Uterus (tissue), 4 donors: ENCODE results near the gene EML5. TPM values are rescaled to one million over a fixed set of nuclear protein-coding genes. Genes with fewer than 3 reads are reported as not detected.

Experiments
- DNase-seq, 2 donors: peaks; one replicate each; pipeline ENCODE4 v3.0.0-alpha.2; 2019 to 2020
- H3K27ac ChIP-seq, 2 donors: fragments of 200-600 bp; sonication (generic); 1 replicate in 1 of 2; 2 replicates in 1 of 2; pipeline ENCODE4 v1.5.1; 2016 to 2018
- H3K27me3 ChIP-seq, 2 donors: fragments of 200-600 bp; sonication (generic); one replicate each; pipeline ENCODE4 v1.5.1; 2018 to 2019; ENCODE audit warnings: control low read depth in 1 of 2
- H3K36me3 ChIP-seq, 2 donors: fragments of 200-600 bp; sonication (generic); one replicate each; pipeline ENCODE4 v1.5.1; 2019; ENCODE audit warnings: control low read depth in 1 of 2
- H3K4me1 ChIP-seq, 2 donors: fragments of 200-600 bp; sonication (generic); one replicate each; pipeline ENCODE4 v1.5.1; 2018 to 2019; ENCODE audit warnings: control low read depth in 1 of 2
- H3K4me3 ChIP-seq, 2 donors: fragments of 200-600 bp; sonication (generic); 1 replicate in 1 of 2; 2 replicates in 1 of 2; pipeline ENCODE4 v1.5.1; 2018 to 2019; ENCODE audit warnings: mild to moderate bottlenecking in 1 of 2
- H3K9me3 ChIP-seq, 2 donors: fragments of 200-600 bp; sonication (generic); one replicate each; pipeline ENCODE4 v1.5.1; 2019; ENCODE audit warnings: control low read depth in 1 of 2
- CTCF ChIP-seq, 4 experiments: fragments of 200-600 bp in 2 of 4; fragments of 450-650 bp in 2 of 4; sonication (generic) in 2 of 4; IDR thresholded peaks; one replicate each; pipeline ENCODE4 v1.5.1; 2016 to 2019; ENCODE audit warnings: antibody characterized with exemption in 4 of 4, mild to moderate bottlenecking in 2 of 4, moderate library complexity in 1 of 4
- POLR2A ChIP-seq, 2 donors: fragments of 450-650 bp; IDR thresholded peaks; one replicate each; pipeline ENCODE4 v1.6.1; 2016; ENCODE audit warnings: antibody characterized with exemption in 2 of 2, mild to moderate bottlenecking in 1 of 2, moderate library complexity in 1 of 2
- intact Hi-C: fragments of 100-400 bp; cut with DNase I; formaldehyde crosslinking; loops from one replicate; pipeline ENCODE4 v1.15.1; 2023; ENCODE audit warnings: low total_unique reads
- small RNA-seq: library from RNA; depleted of rRNA; stranded (forward); fragments of <200 nt; gene quantifications from one replicate; pipeline ENCODE3, GENCODE V24; 2016
- total RNA-seq, 4 donors: library from RNA; depleted of rRNA in 3 of 4; stranded (reverse); fragments of >200 nt in 3 of 4; gene quantifications; one replicate each; pipeline versions ENCODE4 v1.1.0 to v1.2.4, GENCODE V29; 2014 to 2023
- donor health status: DM: yes; HTN: yes; CAD: no.

EML5 gene
- total RNA-seq, 4 donors from 2014 or later, result 0.26 to 4.4 (median 2.9) TPM

- no peak overlapping the region for H3K4me3 ChIP-seq
- H3K36me3 ChIP-seq, result no peaks in the 10 kb centered on the region
- intact Hi-C loops, result no loop called here
- H3K27ac ChIP-seq, result no peak overlapping the region
- TF ChIP-seq POLR2A (IDR thresholded peaks at IDR 0.05) (no peak), CTCF (IDR thresholded peaks at IDR 0.05) (no peak)
- H3K27me3 ChIP-seq, result no peaks in the 10 kb centered on the region
- DNase-seq, result no peak
- H3K9me3 ChIP-seq, result no peaks in the 10 kb centered on the region
- no peaks in the 10 kb centered on the region for H3K4me1 ChIP-seq
Observed at GRCh38 chr14:88565427-88565826, 227.3 kb downstream of the EML5 start.

GRCh38 chr14:88563845-88564244 is 228.9 kb downstream of the EML5 start:
- Histone ChIP-seq H3K27ac (peak overlapping the region; percentile 88 to 92), H3K36me3 (no peaks in the 10 kb centered on the region), H3K27me3 (no peaks in the 10 kb centered on the region), H3K9me3 (no peaks in the 10 kb centered on the region), H3K4me1 (no peaks in the 10 kb centered on the region), H3K4me3 (peak overlapping the region; percentile 80 to 89)
- no peak for DNase-seq
- TF ChIP-seq POLR2A (IDR thresholded peaks at IDR 0.05), result no peak
- TF ChIP-seq CTCF (IDR thresholded peaks at IDR 0.05), result no peak
- intact Hi-C loops, result no loop called here

GRCh38 chr14:88562831-88563686 is 229.7 kb downstream of the EML5 start, which contains the start of gene ZC3H14:
Gene ZC3H14 (plus strand): TSS chr14:88563037. CDS start chr14:88563134, 97 bp downstream.
- TF ChIP-seq CTCF (IDR thresholded peaks at IDR 0.05), result no peak
- TF ChIP-seq POLR2A (IDR thresholded peaks at IDR 0.05), result peak; percentile 42 to 80
- no peaks in the 10 kb centered on the region for H3K27me3 ChIP-seq
- intact Hi-C loops, result no loop called here
- no peaks in the 10 kb centered on the region for H3K9me3 ChIP-seq
- peak within 1 kb of the TSS; percentile 88 to 92 for H3K27ac ChIP-seq
- peak within 1 kb of the TSS; percentile 80 to 89 for H3K4me3 ChIP-seq
- H3K4me1 ChIP-seq, result no peaks in the 10 kb centered on the region
- peak; percentile 73 to 88 for DNase-seq
- H3K36me3 ChIP-seq, result no peaks in the 10 kb centered on the region

- Histone ChIP-seq H3K27me3 (no peaks in the 10 kb centered on the region), H3K27ac (peak overlapping the region; percentile 88 to 92), H3K36me3 (no peaks in the 10 kb centered on the region), H3K4me3 (peak overlapping the region; percentile 80 to 89), H3K9me3 (no peaks in the 10 kb centered on the region), H3K4me1 (no peaks in the 10 kb centered on the region)
- DNase-seq, result no peak
- TF ChIP-seq POLR2A (IDR thresholded peaks at IDR 0.05), result no peak
- intact Hi-C loops, result no loop called here
Observed at GRCh38 chr14:88562532-88562830, 230.3 kb downstream of the EML5 start.

Small RNAs within 50 kb of the gene (small RNA-seq; reads per million reads assigned to genes)
- gene RF00019 (not detected), gene RNU4-92P (not detected)

Other genes with a start within 250 kb of the EML5 start
- gene PTPN21, start 237.9 kb downstream of the EML5 start, total RNA-seq, result 10 to 100 TPM in 3 of 4 donors, 1 to 10 TPM in 1; 6.5 to 37.7 (median 19.0) TPM
- 10 to 100 TPM; 40.9 to 96.2 (median 69.7) TPM for gene ZC3H14, start 229.9 kb downstream of the EML5 start, total RNA-seq
- 100 to 1,000 TPM in 1 of 4 donors, 10 to 100 TPM in 2, 1 to 10 TPM in 1; 9.7 to 340 (median 31.7) TPM for gene TTC8, start 31.7 kb upstream of the EML5 start, total RNA-seq